GM10266 (cell line): Measurements from ENCODE around the gene WNK3.

Experiments
- DNase-seq: peaks from one replicate; pipeline ENCODE4 v3.0.0; 2012; ENCODE audit errors: extremely low spot score
- TF ChIP-seq, protein P1 (sequence below): IDR thresholded peaks from 2 replicates; pipeline ENCODE4 v1.5.1; 2012; ENCODE audit warnings: mild to moderate bottlenecking, low read depth; ENCODE audit not compliant: control insufficient read depth, insufficient read depth; ENCODE audit errors: missing control alignments

The WNK3 gene

DNA sequence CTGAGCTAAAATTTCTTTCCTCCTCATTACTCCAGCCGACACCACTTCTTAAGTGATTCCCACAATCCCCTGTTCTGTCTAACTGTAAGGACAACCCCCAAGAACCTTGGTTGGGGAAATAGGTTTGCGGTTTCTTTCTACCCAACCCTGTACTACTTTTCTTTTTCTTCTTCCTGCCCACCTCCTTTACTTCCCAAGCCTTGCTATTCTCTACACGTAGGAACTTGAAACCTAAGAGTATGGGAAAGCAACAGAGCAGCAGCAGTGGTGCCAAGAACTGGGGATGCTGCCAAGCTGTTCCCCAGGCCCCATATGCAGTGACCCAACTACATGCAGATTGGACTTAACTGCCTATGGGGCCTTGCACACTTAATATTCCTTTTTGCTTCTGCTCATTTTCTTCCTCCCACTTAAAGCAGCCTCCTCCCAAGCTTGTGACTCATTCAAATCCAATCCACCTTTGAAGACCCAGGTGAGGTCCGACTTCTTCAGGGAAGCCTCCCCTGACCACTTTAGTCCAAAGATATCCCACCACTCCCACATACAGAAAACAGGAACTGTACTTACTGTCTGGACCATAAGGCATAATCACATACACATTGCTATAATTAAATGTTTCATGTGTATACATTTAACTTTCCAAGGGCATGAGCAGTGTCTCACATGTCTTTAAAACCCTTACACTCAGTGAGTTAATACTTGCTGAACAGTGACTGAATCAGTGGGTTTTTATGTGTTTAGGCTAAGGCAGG, 176.5 kb downstream of the WNK3 start:
- no peak for DNase-seq
- TF ChIP-seq, protein P1, sequence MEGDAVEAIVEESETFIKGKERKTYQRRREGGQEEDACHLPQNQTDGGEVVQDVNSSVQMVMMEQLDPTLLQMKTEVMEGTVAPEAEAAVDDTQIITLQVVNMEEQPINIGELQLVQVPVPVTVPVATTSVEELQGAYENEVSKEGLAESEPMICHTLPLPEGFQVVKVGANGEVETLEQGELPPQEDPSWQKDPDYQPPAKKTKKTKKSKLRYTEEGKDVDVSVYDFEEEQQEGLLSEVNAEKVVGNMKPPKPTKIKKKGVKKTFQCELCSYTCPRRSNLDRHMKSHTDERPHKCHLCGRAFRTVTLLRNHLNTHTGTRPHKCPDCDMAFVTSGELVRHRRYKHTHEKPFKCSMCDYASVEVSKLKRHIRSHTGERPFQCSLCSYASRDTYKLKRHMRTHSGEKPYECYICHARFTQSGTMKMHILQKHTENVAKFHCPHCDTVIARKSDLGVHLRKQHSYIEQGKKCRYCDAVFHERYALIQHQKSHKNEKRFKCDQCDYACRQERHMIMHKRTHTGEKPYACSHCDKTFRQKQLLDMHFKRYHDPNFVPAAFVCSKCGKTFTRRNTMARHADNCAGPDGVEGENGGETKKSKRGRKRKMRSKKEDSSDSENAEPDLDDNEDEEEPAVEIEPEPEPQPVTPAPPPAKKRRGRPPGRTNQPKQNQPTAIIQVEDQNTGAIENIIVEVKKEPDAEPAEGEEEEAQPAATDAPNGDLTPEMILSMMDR, result no peak

DNA sequence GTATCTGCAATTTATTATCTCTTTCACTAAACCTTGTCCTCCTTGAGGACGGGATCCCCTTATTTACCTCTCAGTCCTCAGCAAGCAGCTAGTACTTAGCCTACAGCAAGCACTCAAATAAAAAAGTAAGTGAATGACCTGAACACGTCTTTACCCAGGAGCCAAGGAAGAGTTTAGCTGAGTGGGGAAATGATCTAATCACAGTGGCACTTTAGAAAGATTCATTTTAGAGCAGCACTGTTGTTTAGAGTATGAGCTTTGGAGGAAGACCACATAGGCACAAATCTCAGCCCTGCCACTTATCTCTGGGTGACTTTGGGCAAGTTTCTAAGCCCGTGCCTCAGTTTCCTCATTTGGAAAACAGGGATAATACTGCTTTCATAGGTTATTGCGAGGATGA, 177.4 kb downstream of the WNK3 start:
- TF ChIP-seq, protein P1, result no peak
- DNase-seq, result no peak

DNA sequence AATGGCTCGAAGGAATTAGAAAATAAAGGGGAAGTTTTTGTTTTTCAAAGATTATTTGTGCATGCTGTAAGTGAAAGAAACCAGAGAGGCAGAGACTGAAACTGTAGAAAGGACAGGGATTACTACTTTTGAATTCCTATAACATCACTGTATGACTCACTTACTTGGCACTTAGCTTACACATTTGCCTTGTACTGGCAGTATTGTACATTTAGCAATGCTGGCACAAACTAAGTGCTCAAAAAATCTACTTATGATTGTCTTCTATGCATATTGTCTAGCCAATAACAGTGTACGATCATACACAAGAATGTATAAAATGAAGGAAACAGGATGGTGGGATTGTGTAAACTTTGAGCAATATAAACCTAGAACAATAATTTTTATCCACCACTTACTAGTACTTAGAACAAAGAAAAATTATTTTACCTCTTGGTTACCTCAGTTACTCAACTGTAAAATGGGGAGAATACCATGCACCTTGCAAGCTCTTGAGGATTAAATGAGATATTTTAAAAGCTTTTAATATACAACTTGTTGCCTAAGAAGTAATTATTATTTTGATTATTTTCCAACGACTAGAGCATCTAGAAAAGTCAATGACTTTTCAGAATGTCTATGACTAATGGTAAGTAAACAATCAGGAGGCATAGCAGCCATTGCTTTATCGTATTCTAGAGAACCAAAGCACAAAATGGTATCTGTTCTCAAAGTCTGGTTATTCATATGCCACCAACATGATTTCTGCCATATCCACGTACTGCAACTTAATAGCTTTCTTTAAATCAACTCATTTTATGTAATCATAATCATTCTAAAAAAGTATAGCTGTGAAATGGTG, 179.5 kb downstream of the WNK3 start:
- TF ChIP-seq, protein P1, result no peak

DNA sequence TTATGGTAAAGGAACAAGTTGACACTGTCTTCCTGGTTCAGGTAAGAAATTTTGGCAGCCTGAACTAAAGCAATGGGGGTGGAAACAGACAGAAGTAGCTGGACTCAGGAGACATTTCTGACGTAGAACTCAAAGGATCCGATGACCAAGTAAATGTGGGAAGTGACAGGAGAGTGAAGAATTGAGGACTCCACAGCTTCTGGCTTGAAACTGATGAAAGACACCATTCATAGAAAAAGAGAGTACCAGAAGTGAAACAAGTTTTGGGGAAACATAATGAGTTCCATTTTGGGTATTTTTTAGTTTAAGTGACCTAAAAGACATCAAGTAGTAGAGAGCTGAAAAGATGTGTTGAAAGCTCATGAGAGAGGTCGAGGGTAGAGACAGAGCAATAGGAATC, 180.5 kb downstream of the WNK3 start:
- TF ChIP-seq, protein P1, result no peak

More for the DNA sequence above, 179.5 kb downstream of the WNK3 start:
- DNase-seq, result no peak

DNA sequence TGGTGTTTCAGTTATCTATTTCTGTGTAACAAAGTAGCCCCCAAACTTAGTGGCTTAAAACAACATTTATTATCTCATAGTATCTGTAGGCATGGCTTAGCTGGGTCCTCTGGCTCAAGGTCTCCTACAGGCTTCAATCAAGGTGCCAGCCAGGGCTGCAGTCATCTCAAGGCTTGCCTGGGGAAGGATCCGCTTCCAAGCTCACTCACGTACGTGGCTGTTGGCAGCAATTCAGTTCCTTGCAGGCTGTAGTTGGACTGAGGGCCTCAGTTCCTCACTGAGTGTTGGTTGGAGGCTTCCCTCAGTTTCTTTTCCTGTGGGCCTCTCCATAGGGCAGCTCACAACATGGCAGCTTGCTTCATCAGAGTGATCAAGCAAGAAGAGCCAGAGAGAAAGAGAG, 184.1 kb downstream of the WNK3 start:
- DNase-seq, result no peak
- TF ChIP-seq, protein P1, result no peak

More for the DNA sequence above, 180.5 kb downstream of the WNK3 start:
- DNase-seq, result no peak

DNA sequence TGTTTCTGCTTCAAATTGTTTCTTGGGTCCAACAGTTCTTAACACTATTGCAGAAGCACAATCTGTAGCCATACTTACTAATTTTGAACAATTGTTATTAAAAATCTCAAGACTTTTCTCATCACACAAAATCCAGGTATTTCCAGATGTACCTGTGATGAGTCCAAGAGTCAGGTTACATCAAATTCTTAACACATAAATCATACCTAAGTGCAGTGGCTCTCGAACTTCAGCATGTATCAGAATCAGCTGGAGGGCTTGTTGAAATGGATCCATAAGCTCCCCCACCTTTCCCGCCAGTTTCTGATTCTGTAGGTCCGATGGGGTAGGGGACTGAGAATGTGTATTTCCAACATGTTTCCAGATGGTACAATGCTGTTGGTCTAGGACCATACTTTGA, 185.4 kb downstream of the WNK3 start:
- no peak for DNase-seq
- TF ChIP-seq, protein P1, result no peak
